Gastrocnemius medialis (tissue), 4 donors: ENCODE data around the gene ZIM2.

ENCODE experiments used
- POLR2A ChIP-seq, 2 donors: fragments of 450-650 bp; IDR thresholded peaks; one replicate each; pipeline ENCODE4 v1.6.1; 2017; ENCODE audit warnings: antibody characterized with exemption in 2 of 2, mild to moderate bottlenecking in 2 of 2, moderate library complexity in 2 of 2
- TF ChIP-seq, protein P1 (sequence below), 5 experiments: fragments of 450-650 bp in 3 of 5; fragments of 200-600 bp in 2 of 5; sonication (generic) in 2 of 5; IDR thresholded peaks in 4 of 5; conservative IDR thresholded peaks in 1 of 5; 1 replicate in 4 of 5; 2 replicates in 1 of 5; pipeline ENCODE4 v1.5.1; 2016 to 2019; ENCODE audit warnings: antibody characterized with exemption in 5 of 5, mild to moderate bottlenecking in 3 of 5, moderate library complexity in 3 of 5

GRCh38 chr19:56869886-56870285 is 29.4 kb upstream of the ZIM2 start:
- TF ChIP-seq, protein P1, sequence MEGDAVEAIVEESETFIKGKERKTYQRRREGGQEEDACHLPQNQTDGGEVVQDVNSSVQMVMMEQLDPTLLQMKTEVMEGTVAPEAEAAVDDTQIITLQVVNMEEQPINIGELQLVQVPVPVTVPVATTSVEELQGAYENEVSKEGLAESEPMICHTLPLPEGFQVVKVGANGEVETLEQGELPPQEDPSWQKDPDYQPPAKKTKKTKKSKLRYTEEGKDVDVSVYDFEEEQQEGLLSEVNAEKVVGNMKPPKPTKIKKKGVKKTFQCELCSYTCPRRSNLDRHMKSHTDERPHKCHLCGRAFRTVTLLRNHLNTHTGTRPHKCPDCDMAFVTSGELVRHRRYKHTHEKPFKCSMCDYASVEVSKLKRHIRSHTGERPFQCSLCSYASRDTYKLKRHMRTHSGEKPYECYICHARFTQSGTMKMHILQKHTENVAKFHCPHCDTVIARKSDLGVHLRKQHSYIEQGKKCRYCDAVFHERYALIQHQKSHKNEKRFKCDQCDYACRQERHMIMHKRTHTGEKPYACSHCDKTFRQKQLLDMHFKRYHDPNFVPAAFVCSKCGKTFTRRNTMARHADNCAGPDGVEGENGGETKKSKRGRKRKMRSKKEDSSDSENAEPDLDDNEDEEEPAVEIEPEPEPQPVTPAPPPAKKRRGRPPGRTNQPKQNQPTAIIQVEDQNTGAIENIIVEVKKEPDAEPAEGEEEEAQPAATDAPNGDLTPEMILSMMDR (IDR thresholded peaks at IDR 0.05 in 4 of 5, conservative IDR thresholded peaks at IDR 0.05 in 1 of 5), result no peak
- no peak for TF ChIP-seq POLR2A (IDR thresholded peaks at IDR 0.05)
